ENCODE measurements around the gene KCNK2.

GRCh38 chr1:215133532-215133931 is 51.0 kb downstream of the KCNK2 start:
- TF ChIP-seq REST (IDR thresholded peaks at IDR 0.05; ENCODE audit: insufficient replicate concordance, low read depth) (no peak), CTCF (IDR thresholded peaks at IDR 0.05; ENCODE audit: insufficient read depth, low read length) (no peak)
